SU-DHL-6 (cell line): ENCODE results near the gene GVQW3.

Experiments
- H2AFZ ChIP-seq: fragments of 200-600 bp; sonication (generic); 2 replicates; pipeline ENCODE4 v1.6.1; 2014; ENCODE audit warnings: low read depth, mild to moderate bottlenecking, moderate library complexity, mixed read lengths, antibody characterized with exemption, low read length; ENCODE audit not compliant: severe bottlenecking
- H3F3A ChIP-seq: fragments of 200-600 bp; shearing (Covaris generic); 2 replicates; pipeline ENCODE4 v1.6.0; 2016; ENCODE audit warnings: antibody characterized with exemption, mild to moderate bottlenecking; ENCODE audit not compliant: insufficient read depth
- H3K27ac ChIP-seq: fragments of 200-600 bp; sonication (generic); 2 replicates; pipeline ENCODE4 v1.5.1; 2016; ENCODE audit warnings: low read depth, mild to moderate bottlenecking, low read length, moderate library complexity, mixed read lengths
- H3K27me3 ChIP-seq: fragments of 200-600 bp; sonication (generic), shearing (Covaris generic); 2 replicates; pipeline ENCODE4 v1.6.0; 2014; ENCODE audit warnings: mild to moderate bottlenecking, low read length
- H3K36me3 ChIP-seq: fragments of 200-600 bp; sonication (generic); 2 replicates; pipeline ENCODE4 v1.6.1; 2014; ENCODE audit warnings: mild to moderate bottlenecking, low read length, mixed read lengths
- H3K4me2 ChIP-seq: fragments of 300-600, 200-600 bp; shearing (Covaris generic), sonication (generic); 2 replicates; pipeline ENCODE4 v1.6.0; 2014; ENCODE audit warnings: low read length, low read depth, mild to moderate bottlenecking; ENCODE audit not compliant: poor library complexity, severe bottlenecking
- H3K4me3 ChIP-seq: fragments of 200-600 bp; sonication (generic); 2 replicates; pipeline ENCODE4 v1.5.1; 2014; ENCODE audit warnings: antibody characterized with exemption, low read length, mild to moderate bottlenecking, mixed read lengths; ENCODE audit not compliant: insufficient read depth, poor library complexity, severe bottlenecking
- H3K79me2 ChIP-seq: fragments of 200-600 bp; sonication (generic); 2 replicates; pipeline ENCODE4 v1.6.1; 2014; ENCODE audit warnings: mild to moderate bottlenecking, low read length, moderate library complexity; ENCODE audit not compliant: insufficient read depth
- H3K9ac ChIP-seq: fragments of 200-600 bp; sonication (generic); 2 replicates; pipeline ENCODE4 v1.7.0; 2014; ENCODE audit warnings: mild to moderate bottlenecking, low read length
- H3K9me2 ChIP-seq: fragments of 200-600 bp; sonication (generic); replicated peaks from 2 replicates; pipeline ENCODE4 v1.6.1; 2014; ENCODE audit warnings: low read length; ENCODE audit not compliant: insufficient read depth
- H3K9me3 ChIP-seq: fragments of 200-600 bp; sonication (generic); 2 replicates; pipeline ENCODE4 v1.6.1; 2014; ENCODE audit warnings: low read length, mixed read lengths; ENCODE audit not compliant: insufficient read depth
- H4K20me1 ChIP-seq: fragments of 200-600 bp; sonication (generic); 2 replicates; pipeline ENCODE4 v1.6.1; 2014; ENCODE audit warnings: low read depth, mild to moderate bottlenecking, antibody characterized with exemption, low read length, moderate library complexity, mixed read lengths
- EZH2phosphoT487 ChIP-seq: fragments of 200-600 bp; sonication (generic), shearing (Covaris generic); conservative IDR thresholded peaks from 2 replicates; pipeline ENCODE4 v1.6.1; 2018; ENCODE audit warnings: mild to moderate bottlenecking, antibody characterized with exemption, low read length, moderate library complexity, mixed read lengths
- TF ChIP-seq, protein P1 (sequence below): fragments of 200-600 bp; sonication (generic); IDR thresholded peaks from one replicate; pipeline ENCODE4 v1.5.1; 2017; ENCODE audit warnings: antibody characterized with exemption, mild to moderate bottlenecking, low read length, moderate library complexity; ENCODE audit not compliant: insufficient read depth, poor library complexity, severe bottlenecking

Gene GVQW3

DNA sequence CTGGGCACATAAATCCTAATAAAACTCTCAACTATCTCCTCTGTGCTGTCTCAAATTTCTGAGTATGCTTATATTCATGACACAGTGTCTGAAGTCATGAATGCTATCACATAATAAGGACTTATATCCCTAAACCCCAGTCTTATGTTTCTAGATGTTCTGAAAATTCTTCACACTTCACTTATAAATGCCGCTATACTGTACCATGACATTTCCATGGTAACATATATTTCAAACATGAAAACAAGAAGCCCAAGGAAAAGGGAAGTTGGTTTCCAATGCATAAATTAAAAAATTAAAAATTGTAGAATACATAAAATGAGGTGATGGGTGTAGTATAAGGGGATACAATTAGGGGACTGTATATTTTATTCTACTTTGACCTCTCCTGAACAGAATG, 11.7 kb downstream of the GVQW3 start:
- no peaks in the 10 kb centered on the region for H3K27me3 ChIP-seq
- no peaks in the 10 kb centered on the region for H3K36me3 ChIP-seq
- H2AFZ ChIP-seq = no peak overlapping the region
- H3K27ac ChIP-seq = no peak overlapping the region
- H3K79me2 ChIP-seq = no peaks in the 10 kb centered on the region
- 0 out of 2 replicates have a peak, but pooled peaks cover 5% of the 10 kb centered on the region for H4K20me1 ChIP-seq
- no peaks in the 10 kb centered on the region for H3K9me3 ChIP-seq
- no peaks in the 10 kb centered on the region for H3K9me2 ChIP-seq
- TF ChIP-seq, protein P1, sequence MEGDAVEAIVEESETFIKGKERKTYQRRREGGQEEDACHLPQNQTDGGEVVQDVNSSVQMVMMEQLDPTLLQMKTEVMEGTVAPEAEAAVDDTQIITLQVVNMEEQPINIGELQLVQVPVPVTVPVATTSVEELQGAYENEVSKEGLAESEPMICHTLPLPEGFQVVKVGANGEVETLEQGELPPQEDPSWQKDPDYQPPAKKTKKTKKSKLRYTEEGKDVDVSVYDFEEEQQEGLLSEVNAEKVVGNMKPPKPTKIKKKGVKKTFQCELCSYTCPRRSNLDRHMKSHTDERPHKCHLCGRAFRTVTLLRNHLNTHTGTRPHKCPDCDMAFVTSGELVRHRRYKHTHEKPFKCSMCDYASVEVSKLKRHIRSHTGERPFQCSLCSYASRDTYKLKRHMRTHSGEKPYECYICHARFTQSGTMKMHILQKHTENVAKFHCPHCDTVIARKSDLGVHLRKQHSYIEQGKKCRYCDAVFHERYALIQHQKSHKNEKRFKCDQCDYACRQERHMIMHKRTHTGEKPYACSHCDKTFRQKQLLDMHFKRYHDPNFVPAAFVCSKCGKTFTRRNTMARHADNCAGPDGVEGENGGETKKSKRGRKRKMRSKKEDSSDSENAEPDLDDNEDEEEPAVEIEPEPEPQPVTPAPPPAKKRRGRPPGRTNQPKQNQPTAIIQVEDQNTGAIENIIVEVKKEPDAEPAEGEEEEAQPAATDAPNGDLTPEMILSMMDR = no peak
- TF ChIP-seq EZH2phosphoT487 = no peak
- H3K4me3 ChIP-seq = no peak overlapping the region
- no peak overlapping the region for H3K4me2 ChIP-seq
- no peak overlapping the region for H3K9ac ChIP-seq
- 0 out of 2 replicates have a peak, but pooled peaks cover 3% of the 10 kb centered on the region for H3F3A ChIP-seq

DNA sequence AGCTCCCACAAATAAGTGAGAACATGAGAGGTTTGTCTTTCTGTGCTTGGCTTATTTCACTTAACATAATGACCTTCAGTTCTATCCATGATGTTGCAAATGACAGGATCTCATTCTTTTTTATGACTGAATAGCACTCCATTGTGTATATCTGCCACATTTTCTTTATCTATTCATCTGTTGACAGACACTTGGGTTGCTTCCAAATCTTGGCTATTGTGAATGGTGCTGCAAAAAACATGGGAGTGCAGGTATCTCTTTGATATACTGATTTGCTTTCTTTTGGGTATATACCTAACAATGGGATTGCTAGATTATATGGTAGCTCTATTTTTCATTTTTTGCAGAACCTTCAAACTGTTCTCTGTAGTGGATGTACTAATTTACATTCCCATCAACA, 13.3 kb downstream of the GVQW3 start:
- TF ChIP-seq EZH2phosphoT487 = no peak
- TF ChIP-seq, protein P1 = no peak
- Histone ChIP-seq H3K9ac (no peak overlapping the region), H3K4me3 (no peak overlapping the region), H3F3A (0 out of 2 replicates have a peak, but pooled peaks cover 3% of the 10 kb centered on the region), H3K9me3 (no peaks in the 10 kb centered on the region), H4K20me1 (0 out of 2 replicates have a peak, but pooled peaks cover 5% of the 10 kb centered on the region), H2AFZ (no peak overlapping the region), H3K36me3 (no peaks in the 10 kb centered on the region), H3K79me2 (no peaks in the 10 kb centered on the region), H3K27ac (no peak overlapping the region), H3K9me2 (no peaks in the 10 kb centered on the region), H3K4me2 (no peak overlapping the region), H3K27me3 (no peaks in the 10 kb centered on the region)

DNA sequence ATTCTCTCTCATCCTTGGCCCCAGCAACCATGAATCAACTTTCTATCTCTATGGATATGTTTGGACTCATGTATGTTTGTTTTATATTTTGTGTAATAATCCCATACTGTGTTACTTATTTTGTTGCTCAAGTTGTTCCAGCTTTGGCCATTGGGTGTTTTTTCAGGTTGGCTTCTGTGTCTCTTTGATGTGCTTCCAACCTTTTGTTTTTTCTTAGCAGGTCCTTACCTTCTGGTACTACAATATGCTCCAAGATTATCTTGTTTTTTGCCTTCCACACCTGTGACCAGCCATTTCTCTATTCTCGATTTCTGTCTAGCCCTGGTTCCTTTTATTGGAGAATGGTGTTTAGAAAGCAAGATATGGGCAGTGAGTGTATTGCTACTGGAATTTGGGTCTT, 14.2 kb downstream of the GVQW3 start:
- Histone ChIP-seq H3K79me2 (no peaks in the 10 kb centered on the region), H3K27me3 (no peaks in the 10 kb centered on the region), H3K9ac (no peak overlapping the region), H3F3A (no peaks in the 10 kb centered on the region), H3K36me3 (no peaks in the 10 kb centered on the region), H2AFZ (no peak overlapping the region), H3K9me2 (no peaks in the 10 kb centered on the region), H4K20me1 (0 out of 2 replicates have a peak, but pooled peaks cover 5% of the 10 kb centered on the region), H3K27ac (no peak overlapping the region), H3K4me3 (no peak overlapping the region), H3K4me2 (no peak overlapping the region), H3K9me3 (no peaks in the 10 kb centered on the region)
- no peak for TF ChIP-seq EZH2phosphoT487
- TF ChIP-seq, protein P1 = no peak
